GM18526 (cell line): Measurements from ENCODE around the gene MED1.

Source experiments
- POLR2A ChIP-seq: IDR thresholded peaks from 3 replicates; pipeline ENCODE4 v1.6.1; 2011; ENCODE audit not compliant: insufficient read length; ENCODE audit errors: extremely low read depth

Gene MED1

GRCh38 chr17:39450847-39451581 is at the start of gene MED1:
TSS of gene MED1 (minus strand) at chr17:39451263. CDS start at chr17:39451062, 201 bp downstream.
- peak; percentile 65 for TF ChIP-seq POLR2A

GRCh38 chr17:39487946-39488345 is 36.9 kb upstream of the MED1 start:
- no peak for TF ChIP-seq POLR2A

GRCh38 chr17:39486242-39486641 is 35.2 kb upstream of the MED1 start:
- TF ChIP-seq POLR2A = no peak

- TF ChIP-seq POLR2A = no peak
These were observed 34.5 kb upstream of the MED1 start for GRCh38 chr17:39485555-39485954.

GRCh38 chr17:39484178-39484577 is 33.1 kb upstream of the MED1 start:
- TF ChIP-seq POLR2A = no peak

GRCh38 chr17:39483506-39483905 is 32.4 kb upstream of the MED1 start:
- no peak for TF ChIP-seq POLR2A

GRCh38 chr17:39473310-39473709 is 22.2 kb upstream of the MED1 start:
- TF ChIP-seq POLR2A = no peak

- no peak for TF ChIP-seq POLR2A
These were observed 11.7 kb upstream of the MED1 start for GRCh38 chr17:39462631-39463375.

- TF ChIP-seq POLR2A = no peak
These were observed 11.0 kb upstream of the MED1 start for GRCh38 chr17:39461926-39462569.

GRCh38 chr17:39461113-39461925 is 10.3 kb upstream of the MED1 start, which contains the start of gene CDK12:
TSS of gene CDK12 (plus strand) at chr17:39461486. CDS start at chr17:39462072, 586 bp downstream.
- peak; percentile 95 for TF ChIP-seq POLR2A

- TF ChIP-seq POLR2A = no peak
These were observed 4.9 kb upstream of the MED1 start for GRCh38 chr17:39455919-39456318.

- no peak for TF ChIP-seq POLR2A
These were observed 1.0 kb downstream of the MED1 start for GRCh38 chr17:39450051-39450450.

- TF ChIP-seq POLR2A = no peak
These were observed 3.5 kb downstream of the MED1 start for GRCh38 chr17:39447561-39447960.

GRCh38 chr17:39443326-39443725 is 7.7 kb downstream of the MED1 start:
- TF ChIP-seq POLR2A = no peak

- TF ChIP-seq POLR2A = no peak
These were observed 21.5 kb downstream of the MED1 start for GRCh38 chr17:39429600-39429999.
